ENCODE results near the gene PAGR1. TPM values are rescaled to one million over a fixed set of nuclear protein-coding genes. Genes with fewer than 3 reads are reported as not detected.
"Not testable (repeated sequence)": the region's sequence is repeated elsewhere in the genome, so short reads cannot be mapped to it uniquely, and the experiment has no call there.

PAGR1 gene
- total RNA-seq, 3 donors from 2014 or later: 26.6 to 40.5 (median 29.8) TPM

DNA sequence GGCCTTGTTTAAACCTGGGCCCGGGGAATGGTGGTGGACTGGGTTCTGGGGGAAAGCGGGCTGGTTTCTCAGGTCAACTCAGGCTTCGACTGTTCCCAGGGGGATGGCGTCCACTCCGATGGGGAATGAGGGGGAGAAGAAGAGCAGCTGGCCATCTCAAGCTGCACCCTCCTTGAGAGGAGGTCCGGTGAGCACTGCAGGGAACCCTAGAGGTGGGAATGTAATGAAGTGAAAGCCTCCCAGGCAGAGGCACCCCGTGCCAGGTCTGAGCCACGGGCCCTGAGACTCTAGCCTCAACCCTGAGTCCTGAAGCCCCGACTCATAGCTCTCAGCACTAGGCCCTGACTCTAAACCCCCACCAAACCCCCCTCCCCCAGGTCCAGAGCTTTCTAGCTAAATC, 48.3 kb downstream of the PAGR1 start:
- H3K27me3 ChIP-seq: no peaks in the 10 kb centered on the region
- H3K36me3 ChIP-seq: no peaks in the 10 kb centered on the region
- intact Hi-C loops (cut with DNase I; ENCODE audit: low total_unique reads): loop anchor here (10.0 kb wide), 2 partner anchors 59 to 151 kb away; partner anchors contain the start of genes DOC2A and MAZ
- H3K4me3 ChIP-seq: no peak overlapping the region
- no peak for DNase-seq (ENCODE audit: low spot score in 2 of 2)
- H3K4me1 ChIP-seq: peaks cover 3 to 10% of the 10 kb centered on the region in 2 donors
- H3K9me3 ChIP-seq: no peaks in the 10 kb centered on the region
- TF ChIP-seq POLR2A (IDR thresholded peaks at IDR 0.05): no peak
- TF ChIP-seq, protein P1, sequence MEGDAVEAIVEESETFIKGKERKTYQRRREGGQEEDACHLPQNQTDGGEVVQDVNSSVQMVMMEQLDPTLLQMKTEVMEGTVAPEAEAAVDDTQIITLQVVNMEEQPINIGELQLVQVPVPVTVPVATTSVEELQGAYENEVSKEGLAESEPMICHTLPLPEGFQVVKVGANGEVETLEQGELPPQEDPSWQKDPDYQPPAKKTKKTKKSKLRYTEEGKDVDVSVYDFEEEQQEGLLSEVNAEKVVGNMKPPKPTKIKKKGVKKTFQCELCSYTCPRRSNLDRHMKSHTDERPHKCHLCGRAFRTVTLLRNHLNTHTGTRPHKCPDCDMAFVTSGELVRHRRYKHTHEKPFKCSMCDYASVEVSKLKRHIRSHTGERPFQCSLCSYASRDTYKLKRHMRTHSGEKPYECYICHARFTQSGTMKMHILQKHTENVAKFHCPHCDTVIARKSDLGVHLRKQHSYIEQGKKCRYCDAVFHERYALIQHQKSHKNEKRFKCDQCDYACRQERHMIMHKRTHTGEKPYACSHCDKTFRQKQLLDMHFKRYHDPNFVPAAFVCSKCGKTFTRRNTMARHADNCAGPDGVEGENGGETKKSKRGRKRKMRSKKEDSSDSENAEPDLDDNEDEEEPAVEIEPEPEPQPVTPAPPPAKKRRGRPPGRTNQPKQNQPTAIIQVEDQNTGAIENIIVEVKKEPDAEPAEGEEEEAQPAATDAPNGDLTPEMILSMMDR (IDR thresholded peaks at IDR 0.05): no peak
- no peak for TF ChIP-seq POLR2AphosphoS5 (IDR thresholded peaks at IDR 0.05)
- no peak overlapping the region for H3K27ac ChIP-seq

DNA sequence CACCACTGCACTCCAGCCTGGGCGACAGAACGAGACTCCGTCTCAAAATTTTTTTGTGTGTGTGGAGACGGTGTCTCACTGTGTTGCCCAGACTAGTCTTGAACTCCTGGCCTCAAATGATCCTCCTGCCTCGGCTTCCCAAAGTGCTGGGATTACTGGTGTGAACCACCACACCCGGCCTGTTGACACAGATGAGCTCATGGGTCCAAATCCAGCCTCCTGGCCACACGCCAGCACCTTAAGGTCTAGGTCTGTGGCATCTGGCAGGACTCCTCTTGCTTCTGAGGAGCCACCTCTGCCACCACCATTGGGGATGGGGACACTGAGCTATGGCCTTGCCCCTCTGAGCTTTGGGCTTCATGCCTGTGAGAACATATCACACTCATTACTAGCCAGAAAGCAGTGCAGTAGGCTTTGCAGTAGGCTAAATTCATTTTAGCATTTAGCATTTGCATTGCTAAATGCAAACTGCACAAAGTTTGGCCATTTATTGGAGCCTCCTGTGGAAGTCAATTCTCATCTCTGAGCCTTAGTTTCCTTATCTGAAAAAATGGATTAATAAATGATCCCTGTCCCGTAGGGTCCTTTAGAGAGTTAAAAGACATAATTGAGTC, 52.6 kb downstream of the PAGR1 start:
- intact Hi-C loops (cut with DNase I; ENCODE audit: low total_unique reads): loop anchor here (10.0 kb wide), 2 partner anchors 64 to 146 kb away; partner anchors contain the start of genes DOC2A and MAZ
- Histone ChIP-seq H3K27me3 (no peaks in the 10 kb centered on the region), H3K36me3 (no peaks in the 10 kb centered on the region), H3K4me3 (no peak overlapping the region), H3K4me1 (no peaks in the 10 kb centered on the region), H3K27ac (no peak overlapping the region), H3K9me3 (no peaks in the 10 kb centered on the region)
- DNase-seq (ENCODE audit: low spot score in 2 of 2): no peak
- TF ChIP-seq POLR2AphosphoS5 (IDR thresholded peaks at IDR 0.05) (no peak), POLR2A (IDR thresholded peaks at IDR 0.05) (no peak)
- TF ChIP-seq, protein P1 (IDR thresholded peaks at IDR 0.05): no peak

DNA sequence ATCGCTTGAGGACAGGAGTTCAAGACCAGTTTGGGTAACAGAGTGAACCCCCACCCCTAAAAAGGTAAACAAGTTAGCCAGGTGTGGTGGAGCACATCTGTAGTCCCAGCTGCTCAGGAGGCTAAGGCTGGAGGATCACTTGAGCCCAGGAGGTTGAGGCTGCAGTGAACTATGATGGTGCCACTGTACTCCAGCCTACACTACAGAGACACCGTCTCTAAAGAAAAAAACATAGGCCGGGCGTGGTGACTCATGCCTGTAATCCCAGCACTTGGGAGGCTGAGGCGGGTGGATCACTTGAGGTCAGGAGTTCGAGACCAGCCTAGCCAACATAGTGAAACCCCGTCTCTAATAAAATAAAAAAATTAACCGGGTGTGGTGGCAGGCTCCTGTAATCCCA, 53.1 kb downstream of the PAGR1 start:
- not testable (repeated sequence) for H3K9me3 ChIP-seq; H3K4me1 ChIP-seq; DNase-seq (ENCODE audit: low spot score in 2 of 2); H3K4me3 ChIP-seq; H3K27me3 ChIP-seq; H3K36me3 ChIP-seq; H3K27ac ChIP-seq
- intact Hi-C loops (cut with DNase I; ENCODE audit: low total_unique reads): loop anchor here (10.0 kb wide), 2 partner anchors 64 to 146 kb away; partner anchors contain the start of genes DOC2A and MAZ

Other genes with a start within 250 kb of the PAGR1 start
- gene SPN, start 152.9 kb upstream of the PAGR1 start, total RNA-seq: 1 to 10 TPM; 1.4 to 5.1 (median 2.3) TPM
- gene QPRT, start 137.0 kb upstream of the PAGR1 start, total RNA-seq: 10 to 100 TPM in 1 of 3 donors, 1 to 10 TPM in 2; 2.4 to 13.3 (median 9.5) TPM
- 1 to 10 TPM in 2 of 3 donors, under 1 TPM in 1; 0.66 to 2.1 (median 1.8) TPM for gene C16orf54, start 70.2 kb upstream of the PAGR1 start, total RNA-seq
- under 1 TPM in 1 of 3 donors, not detected in 2; 0.33 TPM for gene ZG16, start 37.9 kb upstream of the PAGR1 start, total RNA-seq
- 10 to 100 TPM; 16.3 to 50.2 (median 22.3) TPM for gene KIF22, start 25.4 kb upstream of the PAGR1 start, total RNA-seq
- gene MAZ, start 9.6 kb upstream of the PAGR1 start, total RNA-seq: 10 to 100 TPM; 49.3 to 61.9 (median 60.0) TPM
- 1 to 10 TPM; 2.9 to 3.9 (median 3.5) TPM for gene PRRT2, start 4.0 kb upstream of the PAGR1 start, total RNA-seq
- gene MVP, start 4.3 kb downstream of the PAGR1 start, total RNA-seq: 100 to 1,000 TPM in 1 of 3 donors, 10 to 100 TPM in 2; 78.1 to 132 (median 99.7) TPM
- 100 to 1,000 TPM; 102 to 119 (median 117) TPM for gene CDIPT, start 47.1 kb downstream of the PAGR1 start, total RNA-seq
- gene SEZ6L2, start 83.4 kb downstream of the PAGR1 start, total RNA-seq: 1 to 10 TPM in 2 of 3 donors, under 1 TPM in 1; 0.16 to 7.2 (median 5.0) TPM
- gene ASPHD1, start 84.3 kb downstream of the PAGR1 start, total RNA-seq: 1 to 10 TPM in 2 of 3 donors, not detected in 1; 1.3 to 2.5 TPM
- 10 to 100 TPM; 14.3 to 20.5 (median 18.7) TPM for gene KCTD13, start 110.1 kb downstream of the PAGR1 start, total RNA-seq
- gene TMEM219, start 145.9 kb downstream of the PAGR1 start, total RNA-seq: 100 to 1,000 TPM; 111 to 135 (median 128) TPM
- 10 to 100 TPM; 31.8 to 51.1 (median 37.3) TPM for gene TAOK2, start 157.7 kb downstream of the PAGR1 start, total RNA-seq
- 10 to 100 TPM; 10.5 to 18.2 (median 15.5) TPM for gene HIRIP3, start 179.5 kb downstream of the PAGR1 start, total RNA-seq
- gene INO80E, start 180.1 kb downstream of the PAGR1 start, total RNA-seq: 10 to 100 TPM; 31.8 to 39.7 (median 38.6) TPM
- 1 to 10 TPM in 2 of 3 donors, under 1 TPM in 1; 0.48 to 4.5 (median 2.3) TPM for gene DOC2A, start 194.9 kb downstream of the PAGR1 start, total RNA-seq
- gene C16orf92, start 207.0 kb downstream of the PAGR1 start, total RNA-seq: not detected
- gene TLCD3B, start 215.1 kb downstream of the PAGR1 start, total RNA-seq: under 1 TPM in 1 of 3 donors, not detected in 2; 0.29 TPM
- 100 to 1,000 TPM; 479 to 672 (median 540) TPM for gene ALDOA, start 249.6 kb downstream of the PAGR1 start, total RNA-seq

Measured in breast epithelium (tissue), 4 donors.